GM12874 (cell line): Measurements from ENCODE around the gene MCRIP1.

Experiments used
- CTCF ChIP-seq: IDR thresholded peaks from 2 replicates; pipeline ENCODE4 v1.5.1; 2011; ENCODE audit warnings: low read depth, mild to moderate bottlenecking, control low read depth, low read length, moderate library complexity; ENCODE audit not compliant: insufficient read depth

MCRIP1 gene

GRCh38 chr17:81834831-81835267 lies 1.8 kb upstream of the MCRIP1 start, which contains the start of gene PPP1R27:
TSS of gene PPP1R27 (minus strand) at chr17:81835050. CDS start at chr17:81834953, 97 bp downstream.
- TF ChIP-seq CTCF: no peak

- no peak for TF ChIP-seq CTCF
Measured at GRCh38 chr17:81833921-81834830, 1.1 kb upstream of the MCRIP1 start.

- no peak for TF ChIP-seq CTCF
Measured at GRCh38 chr17:81832608-81833159, 407 bp downstream of the MCRIP1 start.

- no peak for TF ChIP-seq CTCF
Measured at GRCh38 chr17:81831957-81832607, 1.0 kb downstream of the MCRIP1 start.

- TF ChIP-seq CTCF: no peak
Measured at GRCh38 chr17:81831563-81831956, 1.5 kb downstream of the MCRIP1 start.

GRCh38 chr17:81829858-81830257 lies 3.2 kb downstream of the MCRIP1 start:
- no peak for TF ChIP-seq CTCF

- TF ChIP-seq CTCF: no peak
Measured at GRCh38 chr17:81828656-81829055, 4.4 kb downstream of the MCRIP1 start.
